WTC11 (cell line): Measurements from ENCODE around the gene DNM3. TPM values are rescaled to one million over a fixed set of nuclear protein-coding genes. Genes with fewer than 3 reads are reported as not detected.

ENCODE experiments used
- ATAC-seq: fragments of 200-7000 bp; cut with Tn5 transposase; 2 replicates; pipeline ENCODE4 v1.10.0; 2021; ENCODE audit warnings: mild to moderate bottlenecking, moderate library complexity
- CTCF ChIA-PET: fragments of 300-600 bp; sonication (Branson Sonifier 250); formaldehyde crosslinking; loops from one replicate; lab custom pipeline; 2021; ENCODE audit warnings: antibody characterized with exemption; lab: Charles Lee
- POLR2A ChIA-PET: fragments of 350-600 bp; sonication (Branson Sonifier 250); formaldehyde crosslinking; loops from one replicate; lab custom pipeline; 2021; ENCODE audit warnings: antibody characterized with exemption; lab: Charles Lee
- DNase-seq: peaks from one replicate; pipeline ENCODE4 v3.0.0; 2021; ENCODE audit warnings: low spot score
- H3K27ac Mint-ChIP-seq: 2 replicates; pipeline ENCODE4 v1.8.0; 2021; ENCODE audit warnings: mixed read lengths
- H3K27me3 Mint-ChIP-seq: 2 replicates; pipeline ENCODE4 v1.8.0; 2021; ENCODE audit warnings: low read depth, mild to moderate bottlenecking, moderate library complexity, mixed read lengths
- H3K36me3 Mint-ChIP-seq: 2 replicates; pipeline ENCODE4 v1.8.0; 2021; ENCODE audit warnings: mixed read lengths
- H3K4me1 Mint-ChIP-seq: 2 replicates; pipeline ENCODE4 v1.8.0; 2022; ENCODE audit warnings: mixed read lengths
- H3K4me3 Mint-ChIP-seq: 2 replicates; pipeline ENCODE4 v1.8.0; 2021; ENCODE audit warnings: mild to moderate bottlenecking, moderate library complexity, mixed read lengths
- H3K9me3 Mint-ChIP-seq: 2 replicates; pipeline ENCODE4 v1.8.0; 2021; ENCODE audit warnings: mixed read lengths
- AR ChIP-seq: fragments of 250-450 bp; sonication (Bioruptor Pico); IDR thresholded peaks from 2 replicates; pipeline ENCODE4 v1.9.0; 2021; ENCODE audit warnings: mild to moderate bottlenecking
- ATF3 ChIP-seq: sonication (generic); formaldehyde crosslinking; conservative IDR thresholded peaks from 2 replicates; pipeline ENCODE4 v1.8.1; 2022; ENCODE audit warnings: mild to moderate bottlenecking, missing genetic modification reagents
- ATF6 ChIP-seq: sonication (generic); formaldehyde crosslinking; IDR thresholded peaks from 2 replicates; pipeline ENCODE4 v1.8.1; 2023; ENCODE audit warnings: mild to moderate bottlenecking, missing genetic modification reagents
- CBFB ChIP-seq: sonication (generic); formaldehyde crosslinking; IDR thresholded peaks from 2 replicates; pipeline ENCODE4 v1.8.1; 2022; ENCODE audit warnings: mild to moderate bottlenecking, low read depth, missing genetic modification reagents
- CREB1 ChIP-seq: sonication (generic); formaldehyde crosslinking; IDR thresholded peaks from 2 replicates; pipeline ENCODE4 v1.8.0; 2023; ENCODE audit warnings: mild to moderate bottlenecking, missing genetic modification reagents
- CREM ChIP-seq: sonication (generic); formaldehyde crosslinking; IDR thresholded peaks from 2 replicates; pipeline ENCODE4 v1.8.1; 2022; ENCODE audit warnings: mild to moderate bottlenecking, missing genetic modification reagents, moderate library complexity
- CTCF ChIP-seq: fragments of 200-600 bp; IDR thresholded peaks from 2 replicates; pipeline ENCODE4 v1.8.0; 2022; ENCODE audit warnings: antibody characterized with exemption
- E2F5 ChIP-seq: sonication (generic); formaldehyde crosslinking; IDR thresholded peaks from 2 replicates; pipeline ENCODE4 v1.8.1; 2022; ENCODE audit warnings: mild to moderate bottlenecking, moderate library complexity, missing genetic modification reagents
- ELF4 ChIP-seq: sonication (generic); formaldehyde crosslinking; IDR thresholded peaks from 2 replicates; pipeline ENCODE4 v1.8.1; 2022; ENCODE audit warnings: low read depth, mild to moderate bottlenecking, moderate library complexity, missing genetic modification reagents
- ERG ChIP-seq: fragments of 250-450 bp; sonication (Bioruptor Pico); IDR thresholded peaks from 2 replicates; pipeline ENCODE4 v1.8.0; 2021; ENCODE audit warnings: mild to moderate bottlenecking
- GTF2I ChIP-seq: fragments of 250-450 bp; sonication (Bioruptor Pico); conservative IDR thresholded peaks from 2 replicates; pipeline ENCODE4 v1.4.0; 2021; ENCODE audit warnings: mild to moderate bottlenecking
- MLX ChIP-seq: sonication (generic); formaldehyde crosslinking; IDR thresholded peaks from 2 replicates; pipeline ENCODE4 v1.8.1; 2023; ENCODE audit warnings: mild to moderate bottlenecking, missing genetic modification reagents, moderate library complexity
- MXD4 ChIP-seq: fragments of 250-450 bp; sonication (Bioruptor Pico); IDR thresholded peaks from 2 replicates; pipeline ENCODE4 v1.8.0; 2021; ENCODE audit warnings: mild to moderate bottlenecking, moderate library complexity, borderline replicate concordance
- NFE2L1 ChIP-seq: sonication (generic); formaldehyde crosslinking; IDR thresholded peaks from 2 replicates; pipeline ENCODE4 v1.8.1; 2023; ENCODE audit warnings: missing genetic modification reagents
- NR1H2 ChIP-seq: sonication (generic); formaldehyde crosslinking; IDR thresholded peaks from 2 replicates; pipeline ENCODE4 v1.9.0; 2021; ENCODE audit warnings: mild to moderate bottlenecking, moderate library complexity, missing genetic modification reagents
- NR2C2 ChIP-seq: sonication (generic); formaldehyde crosslinking; IDR thresholded peaks from 2 replicates; pipeline ENCODE4 v1.8.0; 2022; ENCODE audit warnings: mild to moderate bottlenecking, missing genetic modification reagents
- SOX15 ChIP-seq: fragments of 250-450 bp; sonication (Bioruptor Pico); IDR thresholded peaks from 2 replicates; pipeline ENCODE4 v1.9.0; 2021; ENCODE audit warnings: mild to moderate bottlenecking
- TEAD4 ChIP-seq: sonication (generic); formaldehyde crosslinking; IDR thresholded peaks from 2 replicates; pipeline ENCODE4 v1.8.0; 2022; ENCODE audit warnings: mild to moderate bottlenecking, missing genetic modification reagents
- ZNF396 ChIP-seq: fragments of 250-450 bp; sonication (Bioruptor Pico); IDR thresholded peaks from 2 replicates; pipeline ENCODE4 v1.8.0; 2021; ENCODE audit warnings: mild to moderate bottlenecking, moderate library complexity, borderline replicate concordance
- ZNF671 ChIP-seq: fragments of 250-450 bp; sonication (Bioruptor Pico); IDR thresholded peaks from 2 replicates; pipeline ENCODE4 v1.8.0; 2021; ENCODE audit warnings: mild to moderate bottlenecking
- total RNA-seq: library from RNA; stranded (reverse); gene quantifications from 3 replicates; pipeline ENCODE4 v1.2.3, GENCODE V29; 2021

The DNM3 gene
- total RNA-seq, 1 experiment from 2014 or later = 1.9 TPM

- CTCF ChIA-PET = interaction anchor here (1.2 kb wide), 1 partner anchor 603 kb away, joined by 3 read pairs; no protein-coding TSS in a partner anchor
These were observed 562.8 kb downstream of the DNM3 start for GRCh38 chr1:172404121-172404520.

More at GRCh38 chr1:172404121-172404520, 562.8 kb downstream of the DNM3 start:
- no peaks in the 10 kb centered on the region for H3K27me3 Mint-ChIP-seq
- peaks cover 18% of the 10 kb centered on the region for H3K4me1 Mint-ChIP-seq
- POLR2A ChIA-PET = no interaction called here
- H3K27ac Mint-ChIP-seq = no peak overlapping the region
- ATAC-seq (no peak), DNase-seq (no peak)
- H3K9me3 Mint-ChIP-seq = no peaks in the 10 kb centered on the region
- H3K4me3 Mint-ChIP-seq = no peak overlapping the region
- no peak for TF ChIP-seq AR
- no peak for TF ChIP-seq MXD4 (CRISPR knock-in tag)
- no peak for TF ChIP-seq E2F5 (CRISPR knock-in tag)
- TF ChIP-seq ZNF396 = no peak
- no peak for TF ChIP-seq NR1H2 (CRISPR knock-in tag)
- no peak for TF ChIP-seq ELF4 (CRISPR knock-in tag)
- TF ChIP-seq MLX (CRISPR knock-in tag) = no peak
- TF ChIP-seq GTF2I (CRISPR knock-in tag) = no peak
- no peak for TF ChIP-seq ZNF671
- no peak for TF ChIP-seq ERG (CRISPR knock-in tag)
- no peak for TF ChIP-seq TEAD4 (CRISPR knock-in tag)
- TF ChIP-seq CBFB (CRISPR knock-in tag) = no peak
- no peak for TF ChIP-seq CREM
- TF ChIP-seq NR2C2 (CRISPR knock-in tag) = no peak
- no peak for TF ChIP-seq CREB1 (CRISPR knock-in tag)
- TF ChIP-seq NFE2L1 (CRISPR knock-in tag) = no peak
- TF ChIP-seq SOX15 (CRISPR knock-in tag) = no peak
- no peak for TF ChIP-seq ATF3 (CRISPR knock-in tag)
- TF ChIP-seq ATF6 (CRISPR knock-in tag) = no peak
- TF ChIP-seq CTCF = no peak
- no peaks in the 10 kb centered on the region for H3K36me3 Mint-ChIP-seq
